HG03175 (cell line): ENCODE measurements around the gene C1orf74.
A peak's percentile ranks its signal among the peaks of the same experiment; 100 is the strongest.

Source experiments
- ATAC-seq: cut with Tn5 transposase; IDR thresholded peaks from one replicate; pipeline ENCODE4 v1.9.1; 2021; ENCODE audit warnings: mild to moderate bottlenecking, moderate library complexity; ENCODE audit not compliant: unreplicated experiment

Gene C1orf74

GRCh38 chr1:209784265-209785169 is at the start of gene C1orf74:
Gene C1orf74, minus strand, starts transcription at chr1:209784559. Its CDS starts 925 bp downstream, at chr1:209783634.
- ATAC-seq, result peak; percentile 99

- no peak for ATAC-seq
These were observed 47.3 kb upstream of the C1orf74 start for GRCh38 chr1:209831615-209832014.

DNA sequence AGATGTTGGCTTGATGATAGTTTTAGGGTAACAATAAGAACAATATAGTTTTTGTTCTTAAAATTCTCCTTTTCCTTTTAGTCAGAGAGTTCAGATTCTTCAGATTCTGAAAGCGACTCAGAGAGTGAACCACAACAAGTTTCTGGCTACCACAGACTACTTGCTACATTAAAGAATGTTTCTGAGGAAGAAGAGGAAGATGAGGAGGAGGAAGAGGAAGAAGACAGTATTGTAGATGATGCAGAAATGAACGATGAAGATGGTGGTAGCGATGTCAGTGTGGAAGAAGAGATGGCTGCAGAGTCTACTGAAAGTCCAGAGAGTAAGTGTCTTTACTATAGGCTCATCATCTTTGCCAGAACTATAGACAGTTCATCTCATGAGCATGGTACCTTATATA is 46.4 kb upstream of the C1orf74 start:
- ATAC-seq, result no peak

- no peak for ATAC-seq
These were observed 45.4 kb upstream of the C1orf74 start for GRCh38 chr1:209829716-209830115.

DNA sequence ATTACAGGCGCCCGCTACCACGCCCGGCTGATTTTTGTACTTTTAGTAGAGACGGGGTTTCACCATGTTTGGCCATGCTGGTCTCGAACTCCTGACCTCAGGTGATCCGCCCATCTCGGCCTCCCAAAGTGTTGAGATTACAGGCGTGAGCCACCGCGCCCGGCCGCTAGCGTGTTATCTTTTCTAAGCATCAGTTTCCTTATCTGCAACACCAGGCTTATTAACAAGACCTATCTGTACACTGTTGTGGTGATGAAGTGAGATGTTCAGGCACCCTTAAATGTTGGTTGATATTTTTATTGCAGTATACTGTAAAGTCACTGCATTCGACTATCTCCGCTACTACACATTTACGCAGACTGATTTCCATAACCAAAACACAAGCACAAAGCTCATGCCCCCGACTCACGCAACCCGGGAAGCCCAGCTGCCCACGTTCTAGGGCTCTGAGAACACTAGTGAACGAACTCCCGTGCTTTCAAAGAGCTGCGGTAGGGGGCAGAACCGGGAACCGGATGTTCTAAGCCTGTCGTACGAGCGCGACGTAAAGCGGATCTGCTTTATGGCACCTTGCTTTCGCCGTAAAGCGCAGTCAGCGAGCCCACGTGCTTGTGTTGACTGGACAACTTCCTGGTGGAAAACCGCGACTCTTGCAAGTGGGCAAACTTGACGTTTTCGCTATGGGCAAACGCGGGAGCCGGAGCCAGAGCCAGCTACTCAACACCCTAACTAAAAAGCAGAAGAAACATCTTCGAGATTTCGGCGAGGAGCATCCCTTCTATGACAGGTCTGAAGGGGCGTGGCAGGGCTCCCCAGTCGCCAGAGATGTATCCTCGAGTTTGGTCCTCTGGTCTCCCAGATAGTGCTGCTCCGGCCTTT is 43.3 kb upstream of the C1orf74 start, which contains the start of gene UTP25:
TSS of gene UTP25 (plus strand) at position 589 of the 879 bp plus-strand sequence. CDS start at position 681, 92 bp downstream.
- ATAC-seq, result peak; percentile 91

GRCh38 chr1:209825591-209826434 is 41.5 kb upstream of the C1orf74 start:
- ATAC-seq, result no peak

GRCh38 chr1:209823143-209824041 is 39.0 kb upstream of the C1orf74 start:
- ATAC-seq, result peak; percentile 46

- ATAC-seq, result no peak
These were observed 38.3 kb upstream of the C1orf74 start for GRCh38 chr1:209822706-209823105.

DNA sequence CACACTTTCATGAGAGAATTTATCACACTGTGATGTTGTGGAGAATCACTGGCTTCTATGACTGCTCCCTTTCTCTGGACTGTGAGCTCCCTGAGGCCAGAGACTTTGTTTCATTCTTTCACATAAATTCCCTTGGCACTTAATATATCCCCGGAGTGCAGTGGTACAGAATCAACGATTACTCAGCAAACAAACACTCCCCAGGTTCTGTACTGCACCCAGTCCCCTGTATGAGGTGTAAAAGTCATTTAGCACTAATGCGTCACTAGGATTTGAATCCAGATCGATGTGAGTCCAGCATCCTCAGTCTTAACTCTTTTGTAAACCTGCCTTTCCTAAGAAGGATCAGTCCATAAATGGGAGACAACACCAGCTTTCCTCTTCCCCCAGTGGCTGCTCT is 36.6 kb upstream of the C1orf74 start:
- no peak for ATAC-seq

DNA sequence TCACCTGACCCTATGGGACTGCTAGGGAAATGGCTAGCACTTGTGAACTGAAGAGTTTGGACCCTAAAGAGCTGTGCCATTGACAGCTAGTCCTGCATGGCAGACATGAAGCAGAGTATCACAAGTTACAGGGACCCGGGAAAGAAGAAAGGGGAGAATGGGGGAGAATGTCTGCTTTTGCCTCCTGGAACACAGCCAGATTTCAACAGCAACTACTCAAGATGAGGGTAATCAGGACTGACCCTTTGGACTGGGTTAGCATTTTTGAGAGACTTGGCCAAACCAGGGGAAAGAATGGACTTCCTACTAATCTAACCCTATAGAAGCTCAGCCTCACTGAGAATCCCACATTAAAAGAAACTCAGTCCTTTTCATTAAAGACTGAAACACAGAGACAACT is 34.7 kb upstream of the C1orf74 start:
- ATAC-seq, result no peak

GRCh38 chr1:209817691-209818090 is 33.3 kb upstream of the C1orf74 start:
- no peak for ATAC-seq

- ATAC-seq, result no peak
These were observed 32.6 kb upstream of the C1orf74 start for GRCh38 chr1:209816923-209817322.

- no peak for ATAC-seq
These were observed 31.6 kb upstream of the C1orf74 start for GRCh38 chr1:209815931-209816341.

DNA sequence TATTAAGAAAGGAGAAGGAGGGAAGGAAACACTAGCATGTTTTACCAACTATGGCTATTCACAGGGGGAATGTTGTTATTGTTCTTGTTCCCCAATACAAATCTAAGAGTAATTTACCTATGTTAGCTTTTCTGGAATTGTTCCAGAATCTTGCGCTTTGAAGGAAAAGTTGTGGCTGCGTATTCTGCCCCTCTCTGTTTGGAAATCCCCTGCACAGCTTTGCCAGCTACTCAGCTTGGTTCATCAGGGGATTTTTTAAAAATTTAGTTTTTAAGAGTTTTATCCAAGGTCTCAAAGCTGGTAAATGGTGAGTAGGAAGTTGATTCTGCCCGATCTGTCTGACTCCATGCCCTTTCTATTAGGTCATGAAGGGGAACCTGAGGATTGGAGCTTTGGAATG is 31.1 kb upstream of the C1orf74 start:
- ATAC-seq, result no peak

DNA sequence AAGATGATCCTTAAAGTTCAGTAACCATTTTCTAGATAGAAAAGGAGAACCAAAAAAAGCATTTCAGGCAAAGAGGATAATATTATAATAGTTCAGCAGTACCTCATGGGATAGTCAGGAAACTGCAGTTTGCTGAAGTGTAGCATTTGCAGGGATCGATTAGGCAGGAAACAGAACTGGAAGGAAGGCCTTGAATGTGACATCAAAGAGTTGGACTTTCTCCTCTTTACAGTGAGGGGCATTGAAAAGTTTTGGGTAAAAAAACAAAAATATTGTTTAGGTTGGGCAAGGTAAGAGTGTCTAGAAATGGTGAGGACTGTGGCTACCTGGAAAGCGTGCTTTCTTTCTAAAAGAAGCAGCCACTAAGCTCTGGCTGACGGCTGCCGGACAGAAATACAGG is 29.5 kb upstream of the C1orf74 start:
- no peak for ATAC-seq

- no peak for ATAC-seq
These were observed 26.4 kb upstream of the C1orf74 start for GRCh38 chr1:209810783-209811182.

DNA sequence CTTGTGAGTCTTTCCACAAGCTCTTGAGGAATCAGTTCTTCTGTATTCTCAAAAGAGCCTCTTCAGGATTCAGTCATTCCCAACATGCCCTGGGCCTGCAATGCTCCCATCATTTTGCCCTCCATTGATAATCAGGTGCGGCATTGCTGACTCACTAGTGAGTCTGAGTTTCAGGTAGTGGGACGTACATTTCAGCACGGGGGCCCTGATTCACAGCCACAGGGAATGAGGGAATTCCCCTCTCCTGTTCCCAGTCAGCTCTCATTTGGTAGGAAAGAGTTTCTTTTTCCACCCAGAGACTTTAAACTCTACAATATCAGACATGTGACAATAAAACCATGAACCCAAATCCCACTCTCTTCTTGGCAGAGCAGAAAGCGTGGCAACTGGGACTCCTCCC is 25.3 kb upstream of the C1orf74 start:
- no peak for ATAC-seq

GRCh38 chr1:209808059-209808581 is 23.8 kb upstream of the C1orf74 start:
- ATAC-seq, result no peak

DNA sequence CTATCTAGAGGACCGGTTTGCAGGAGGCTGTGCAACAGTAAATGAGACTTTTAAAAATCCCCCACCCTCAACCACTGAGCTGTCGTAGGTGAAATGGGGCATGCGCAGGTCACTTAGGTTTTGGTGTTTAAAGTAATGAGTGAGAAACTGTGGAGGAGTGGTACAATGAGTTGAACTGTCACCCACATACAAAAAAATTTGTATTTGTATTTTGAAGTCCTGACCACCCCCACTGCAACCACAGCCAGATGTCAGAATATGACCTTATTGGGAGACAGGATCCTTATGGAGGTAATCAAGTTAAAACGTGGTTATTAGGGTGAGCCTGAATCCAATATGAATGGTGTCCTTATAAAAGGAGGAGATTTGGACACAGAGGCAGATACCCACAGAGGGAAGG is 23.1 kb upstream of the C1orf74 start:
- ATAC-seq, result no peak
